Subcutaneous adipose tissue (tissue), 4 donors: Measurements from ENCODE around the gene SPINK5. TPM values are rescaled to one million over a fixed set of nuclear protein-coding genes. Genes with fewer than 3 reads are reported as not detected.

Experiments
- total RNA-seq, 4 donors: library from RNA; depleted of rRNA; stranded (reverse); fragments of >200 nt; gene quantifications; one replicate each; pipeline ENCODE4 v1.1.0, GENCODE V29; 2016
- TF ChIP-seq, protein P1 (sequence below): fragments of 450-650 bp; IDR thresholded peaks from one replicate; pipeline ENCODE4 v1.5.1; 2016; ENCODE audit warnings: low read depth, mild to moderate bottlenecking, control low read depth, antibody characterized with exemption, moderate library complexity

SPINK5 gene, protein sequence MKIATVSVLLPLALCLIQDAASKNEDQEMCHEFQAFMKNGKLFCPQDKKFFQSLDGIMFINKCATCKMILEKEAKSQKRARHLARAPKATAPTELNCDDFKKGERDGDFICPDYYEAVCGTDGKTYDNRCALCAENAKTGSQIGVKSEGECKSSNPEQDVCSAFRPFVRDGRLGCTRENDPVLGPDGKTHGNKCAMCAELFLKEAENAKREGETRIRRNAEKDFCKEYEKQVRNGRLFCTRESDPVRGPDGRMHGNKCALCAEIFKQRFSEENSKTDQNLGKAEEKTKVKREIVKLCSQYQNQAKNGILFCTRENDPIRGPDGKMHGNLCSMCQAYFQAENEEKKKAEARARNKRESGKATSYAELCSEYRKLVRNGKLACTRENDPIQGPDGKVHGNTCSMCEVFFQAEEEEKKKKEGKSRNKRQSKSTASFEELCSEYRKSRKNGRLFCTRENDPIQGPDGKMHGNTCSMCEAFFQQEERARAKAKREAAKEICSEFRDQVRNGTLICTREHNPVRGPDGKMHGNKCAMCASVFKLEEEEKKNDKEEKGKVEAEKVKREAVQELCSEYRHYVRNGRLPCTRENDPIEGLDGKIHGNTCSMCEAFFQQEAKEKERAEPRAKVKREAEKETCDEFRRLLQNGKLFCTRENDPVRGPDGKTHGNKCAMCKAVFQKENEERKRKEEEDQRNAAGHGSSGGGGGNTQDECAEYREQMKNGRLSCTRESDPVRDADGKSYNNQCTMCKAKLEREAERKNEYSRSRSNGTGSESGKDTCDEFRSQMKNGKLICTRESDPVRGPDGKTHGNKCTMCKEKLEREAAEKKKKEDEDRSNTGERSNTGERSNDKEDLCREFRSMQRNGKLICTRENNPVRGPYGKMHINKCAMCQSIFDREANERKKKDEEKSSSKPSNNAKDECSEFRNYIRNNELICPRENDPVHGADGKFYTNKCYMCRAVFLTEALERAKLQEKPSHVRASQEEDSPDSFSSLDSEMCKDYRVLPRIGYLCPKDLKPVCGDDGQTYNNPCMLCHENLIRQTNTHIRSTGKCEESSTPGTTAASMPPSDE
- total RNA-seq, result under 1 TPM in 2 of 4 donors, not detected in 2; 0.51 to 0.57 TPM

DNA sequence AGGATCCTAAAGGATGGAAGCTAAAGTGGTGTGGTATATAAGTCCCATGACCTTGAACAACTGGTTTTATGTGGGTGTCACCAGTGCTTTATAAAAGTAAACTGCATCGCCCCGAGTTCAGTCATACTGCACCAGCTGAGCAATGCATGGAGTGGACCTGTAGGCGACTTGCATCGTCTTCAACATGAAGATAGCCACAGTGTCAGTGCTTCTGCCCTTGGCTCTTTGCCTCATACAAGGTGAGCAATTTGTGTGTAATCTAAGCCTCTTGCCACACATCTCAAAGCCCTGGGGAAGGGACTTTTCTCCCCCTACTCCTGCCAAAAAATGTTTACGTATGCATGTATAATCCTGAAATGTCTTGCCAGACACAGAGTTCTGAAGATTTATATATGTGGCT, at the start of gene SPINK5:
TSS of gene SPINK5 (plus strand) at position 120 of the 400 bp plus-strand sequence. CDS start at position 185, 65 bp downstream.
- TF ChIP-seq, protein P1, sequence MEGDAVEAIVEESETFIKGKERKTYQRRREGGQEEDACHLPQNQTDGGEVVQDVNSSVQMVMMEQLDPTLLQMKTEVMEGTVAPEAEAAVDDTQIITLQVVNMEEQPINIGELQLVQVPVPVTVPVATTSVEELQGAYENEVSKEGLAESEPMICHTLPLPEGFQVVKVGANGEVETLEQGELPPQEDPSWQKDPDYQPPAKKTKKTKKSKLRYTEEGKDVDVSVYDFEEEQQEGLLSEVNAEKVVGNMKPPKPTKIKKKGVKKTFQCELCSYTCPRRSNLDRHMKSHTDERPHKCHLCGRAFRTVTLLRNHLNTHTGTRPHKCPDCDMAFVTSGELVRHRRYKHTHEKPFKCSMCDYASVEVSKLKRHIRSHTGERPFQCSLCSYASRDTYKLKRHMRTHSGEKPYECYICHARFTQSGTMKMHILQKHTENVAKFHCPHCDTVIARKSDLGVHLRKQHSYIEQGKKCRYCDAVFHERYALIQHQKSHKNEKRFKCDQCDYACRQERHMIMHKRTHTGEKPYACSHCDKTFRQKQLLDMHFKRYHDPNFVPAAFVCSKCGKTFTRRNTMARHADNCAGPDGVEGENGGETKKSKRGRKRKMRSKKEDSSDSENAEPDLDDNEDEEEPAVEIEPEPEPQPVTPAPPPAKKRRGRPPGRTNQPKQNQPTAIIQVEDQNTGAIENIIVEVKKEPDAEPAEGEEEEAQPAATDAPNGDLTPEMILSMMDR, result no peak

DNA sequence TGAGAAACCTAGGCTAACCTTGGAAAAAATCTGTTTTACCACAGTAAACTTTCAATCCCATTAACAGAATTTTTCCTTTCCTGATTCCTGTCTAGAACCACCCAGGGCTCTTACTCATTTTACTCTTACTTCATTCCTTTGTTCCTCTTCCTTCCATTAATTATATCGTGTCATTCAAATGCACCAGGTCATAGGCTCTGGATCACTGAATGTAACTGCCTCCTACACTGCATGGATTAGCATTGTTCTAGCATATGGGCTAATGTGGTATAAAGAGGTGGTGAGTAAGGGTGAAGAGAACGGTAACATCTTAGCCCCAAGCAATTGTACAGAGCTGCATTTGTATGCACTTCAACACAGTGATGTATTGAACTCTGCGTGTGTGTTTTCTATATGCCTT, 49.5 kb upstream of the SPINK5 start:
- TF ChIP-seq, protein P1, result no peak

DNA sequence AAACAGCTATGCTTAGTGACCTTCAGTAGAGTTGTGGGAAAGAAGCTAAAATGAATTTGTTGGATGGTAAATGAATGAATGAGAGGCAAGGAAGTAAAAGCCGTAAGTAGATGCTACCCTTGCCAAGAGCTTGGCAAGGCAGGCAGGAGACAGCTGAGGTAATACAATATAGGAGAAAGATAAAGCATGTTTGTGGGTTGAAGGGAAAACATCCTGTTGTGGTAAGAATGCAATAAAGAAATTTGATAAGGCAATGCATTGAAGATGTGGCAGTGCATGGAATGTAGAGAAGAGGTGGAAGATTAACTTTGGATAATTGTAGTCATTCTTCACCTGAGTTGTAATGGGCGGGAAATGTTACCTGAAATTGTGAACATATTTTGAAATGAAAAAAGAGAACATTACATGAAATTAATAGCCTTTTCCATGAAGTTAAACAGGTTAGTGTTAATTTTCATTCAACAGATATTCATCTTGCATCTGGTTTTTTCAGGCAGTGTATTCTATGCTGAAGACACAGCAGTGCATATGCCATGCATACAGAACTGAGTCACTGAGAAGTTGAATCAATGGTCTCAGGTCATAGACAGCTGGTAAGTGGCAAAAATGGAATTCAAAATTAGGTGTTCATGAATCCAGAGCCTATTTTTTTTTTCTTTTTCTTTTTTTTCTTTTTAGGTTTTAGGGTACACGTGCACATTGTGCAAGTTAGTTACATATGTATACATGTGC, 43.4 kb upstream of the SPINK5 start:
- TF ChIP-seq, protein P1, result no peak

DNA sequence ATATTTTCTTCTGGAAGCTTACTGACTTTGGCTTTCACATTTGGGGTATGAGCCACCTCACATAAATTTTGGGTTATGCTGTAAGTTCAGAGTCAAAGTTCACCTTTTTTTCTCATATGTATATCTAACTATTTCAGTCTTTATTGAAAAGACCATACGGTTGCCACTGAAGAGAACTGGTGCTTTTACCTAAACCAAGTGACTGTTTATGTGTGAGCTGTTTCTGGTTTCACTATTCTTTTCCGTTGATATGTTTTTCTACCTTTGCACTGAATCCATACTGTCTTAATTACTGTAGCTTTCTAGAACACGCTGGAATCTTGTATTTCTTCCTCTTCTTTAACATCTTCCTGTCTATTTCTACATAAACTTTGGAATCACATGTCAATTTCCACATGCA, 36.3 kb upstream of the SPINK5 start:
- TF ChIP-seq, protein P1, result no peak

DNA sequence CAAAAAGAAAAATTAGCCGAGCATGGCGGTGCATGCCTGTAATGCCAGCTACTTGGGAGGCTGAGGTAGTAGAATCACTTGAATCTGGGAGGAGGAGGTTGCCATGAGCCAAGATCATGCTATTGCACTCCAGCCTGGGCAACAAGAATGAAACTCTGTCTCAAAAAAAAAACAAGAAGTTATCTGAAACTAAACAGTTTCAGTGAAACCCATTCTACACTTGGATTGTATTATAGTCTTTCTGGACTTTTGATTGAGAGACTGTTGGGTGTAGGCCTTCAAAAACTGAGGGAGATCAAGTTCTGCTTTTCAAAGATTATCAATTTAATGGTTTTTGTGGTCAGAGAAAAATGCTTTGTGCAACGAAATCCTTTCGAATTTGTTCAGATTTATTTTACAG, 34.6 kb upstream of the SPINK5 start:
- TF ChIP-seq, protein P1, result no peak

DNA sequence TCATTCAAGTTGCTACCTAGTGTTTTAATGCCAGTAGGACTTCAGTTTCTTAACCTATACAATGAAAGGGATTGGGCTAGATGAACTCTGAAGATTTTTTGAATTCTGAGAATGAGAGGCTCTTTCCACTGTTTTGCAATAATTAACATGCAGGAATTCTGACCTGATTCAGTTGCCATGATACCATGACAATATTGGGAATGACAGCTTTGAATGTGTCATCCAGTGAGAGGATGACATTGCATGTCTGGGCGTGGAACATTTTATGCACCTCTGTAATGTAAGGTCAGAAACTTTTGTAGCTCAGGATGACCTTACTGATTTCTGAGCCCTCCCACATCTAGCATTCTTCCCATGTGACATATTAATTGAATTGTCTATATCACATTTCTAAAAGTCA, 30.6 kb upstream of the SPINK5 start:
- TF ChIP-seq, protein P1, result no peak
